Measurements from ENCODE around the gene MTCL3.

The MTCL3 gene

DNA sequence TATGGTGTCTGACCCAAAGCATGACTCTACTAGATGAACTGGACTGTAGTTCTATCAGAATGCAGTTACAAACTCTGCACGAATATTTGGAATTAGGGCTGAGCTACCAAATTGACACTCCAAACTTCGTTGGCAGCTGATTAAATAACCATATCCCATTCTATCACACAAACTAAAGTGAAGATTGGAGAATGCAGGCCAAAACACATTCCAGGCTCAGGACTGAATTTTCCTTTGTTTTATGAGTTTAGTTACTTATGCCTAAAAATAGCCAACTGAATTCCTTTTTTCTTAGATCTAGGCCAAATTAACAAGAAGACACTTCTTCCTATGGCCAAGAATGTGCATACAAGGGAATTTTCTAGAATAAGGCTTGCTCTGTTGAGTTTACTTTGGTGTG lies 50.2 kb downstream of the MTCL3 start:
- no peak for DNase-seq (ENCODE audit: low spot score)

DNA sequence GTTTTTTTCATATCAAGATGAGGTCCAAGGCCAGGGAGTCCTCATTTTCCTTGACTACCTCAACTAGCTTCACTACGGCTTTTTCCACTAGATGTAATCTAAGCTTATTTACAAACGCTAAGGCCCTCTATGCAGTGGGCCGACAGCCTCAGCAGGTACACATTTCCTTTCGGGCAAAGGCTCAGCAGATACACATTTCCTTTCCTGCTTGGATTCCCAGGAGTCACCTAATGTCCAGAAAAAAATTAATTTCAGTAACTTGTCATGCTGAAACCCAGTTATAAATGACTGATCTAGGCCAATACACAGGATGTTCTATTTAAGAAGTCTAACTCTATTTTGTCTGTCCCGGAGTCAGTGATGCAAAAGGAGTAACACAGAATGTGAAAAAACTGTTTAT lies 52.7 kb downstream of the MTCL3 start:
- no peak for DNase-seq (ENCODE audit: low spot score)

DNA sequence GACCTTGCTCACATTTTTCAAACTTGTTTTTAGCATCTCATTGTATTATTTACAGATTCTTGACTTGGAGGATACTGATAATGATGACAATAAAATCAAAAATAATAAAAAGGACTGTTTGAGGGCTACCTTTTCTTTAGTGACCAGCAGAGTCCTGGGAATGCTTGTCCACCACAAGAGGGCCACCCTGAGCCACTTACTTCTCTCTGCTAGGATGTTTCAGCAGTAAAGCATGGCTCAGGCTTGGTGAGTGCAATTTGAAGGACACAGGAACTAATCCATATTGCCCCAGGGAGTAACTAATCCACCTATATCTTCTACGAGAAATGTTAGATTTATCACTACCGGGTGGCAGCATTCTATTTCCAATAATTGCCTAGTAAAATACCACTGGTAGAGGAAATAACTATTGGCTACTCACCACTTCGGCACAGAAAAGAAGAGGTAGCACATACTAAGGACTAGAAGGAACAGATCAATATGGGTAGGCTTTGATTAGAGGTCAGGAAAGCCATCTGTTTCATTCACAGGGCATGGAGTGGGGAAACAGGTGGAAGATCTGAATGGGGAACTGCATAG lies 54.2 kb downstream of the MTCL3 start:
- peak; percentile 50 for DNase-seq (ENCODE audit: low spot score)

DNA sequence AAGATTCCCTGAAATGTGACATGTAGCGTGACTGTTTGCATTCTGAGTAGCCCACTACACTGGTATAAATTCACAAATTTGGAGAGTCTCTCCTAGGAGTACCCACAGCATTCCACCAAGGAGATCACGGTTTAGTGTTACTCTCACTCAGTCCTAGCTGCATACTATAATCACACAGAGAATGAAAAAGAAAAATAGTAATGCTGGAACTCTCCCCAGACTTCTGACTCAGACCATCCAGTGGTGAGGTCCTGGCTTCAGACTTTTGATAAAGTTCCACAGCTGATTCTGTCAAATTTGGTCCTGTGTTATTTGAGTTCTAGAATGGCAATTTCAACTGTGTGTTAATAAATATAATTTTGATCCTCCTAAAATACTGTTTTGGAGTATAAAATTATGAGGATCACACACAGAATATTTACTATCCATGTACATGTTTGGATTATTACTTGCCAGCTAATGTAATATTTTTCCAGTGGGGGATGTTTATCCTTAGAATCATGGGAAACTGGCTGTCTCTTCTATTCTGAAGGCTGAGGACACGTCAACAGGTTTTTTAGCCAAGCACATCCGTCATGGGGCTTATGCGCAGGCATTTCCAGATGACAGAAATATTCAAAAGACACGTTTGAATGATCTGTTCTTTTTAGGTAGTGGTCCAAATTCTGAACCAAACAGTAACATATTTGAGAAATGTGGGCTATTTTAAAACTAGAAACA lies 54.8 kb downstream of the MTCL3 start:
- DNase-seq (ENCODE audit: low spot score): no peak

DNA sequence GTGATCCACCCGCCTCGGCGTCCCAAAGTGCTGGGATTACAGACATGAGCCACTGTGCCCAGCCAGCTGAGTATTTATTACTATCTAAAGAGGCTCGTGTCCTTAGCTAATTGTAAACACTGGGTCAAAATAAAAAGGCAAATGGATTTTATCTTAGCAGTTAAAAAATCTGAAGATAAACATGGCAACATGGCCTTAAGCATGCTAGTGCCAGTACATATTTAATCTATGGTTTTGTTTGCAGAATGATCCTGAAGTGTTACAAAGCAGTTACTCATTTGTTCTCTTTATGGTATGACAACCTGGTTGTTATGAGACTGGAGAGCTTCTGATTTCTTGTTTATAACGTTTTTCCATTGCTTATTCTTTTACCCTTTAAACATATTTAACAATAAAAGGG lies 56.1 kb downstream of the MTCL3 start:
- DNase-seq (ENCODE audit: low spot score): no peak

DNA sequence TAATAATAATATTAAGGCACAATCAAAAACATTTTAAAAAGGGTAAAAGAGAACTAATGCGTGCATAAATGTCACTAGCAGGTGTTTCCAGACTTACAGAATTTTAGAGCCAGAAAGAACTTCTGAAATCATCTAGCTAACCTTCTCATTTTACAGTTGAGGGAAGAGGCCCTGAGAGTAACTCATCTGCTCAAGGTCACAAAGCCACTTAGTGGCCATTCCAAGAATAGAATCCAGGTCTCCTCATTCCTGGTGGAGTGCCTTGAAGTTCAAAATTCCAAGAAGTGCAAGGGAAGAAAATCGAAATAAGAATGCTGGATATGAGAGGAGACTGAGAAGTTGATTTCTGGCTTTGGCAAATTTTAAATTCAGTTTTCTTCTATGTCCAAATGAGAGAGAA lies 56.8 kb downstream of the MTCL3 start:
- DNase-seq (ENCODE audit: low spot score): no peak

DNA sequence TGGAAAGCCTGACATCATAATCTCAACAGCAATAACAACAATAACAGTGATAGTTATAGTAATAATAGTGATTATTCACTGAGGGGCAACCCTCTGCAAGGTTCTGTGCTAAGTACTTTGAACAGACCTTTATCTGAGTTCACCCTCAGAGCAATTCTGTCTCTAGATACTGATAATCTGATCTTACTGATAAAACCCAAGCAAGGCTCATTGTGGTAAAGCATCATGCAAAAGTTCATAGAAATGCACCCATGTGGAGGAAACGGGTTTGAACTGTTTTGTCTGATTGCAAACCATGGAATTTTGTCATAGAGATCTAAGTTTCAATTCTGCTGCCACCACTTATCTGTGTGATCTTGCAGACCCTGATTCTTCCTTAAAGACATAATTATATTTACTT lies 58.7 kb downstream of the MTCL3 start:
- DNase-seq (ENCODE audit: low spot score): no peak

DNA sequence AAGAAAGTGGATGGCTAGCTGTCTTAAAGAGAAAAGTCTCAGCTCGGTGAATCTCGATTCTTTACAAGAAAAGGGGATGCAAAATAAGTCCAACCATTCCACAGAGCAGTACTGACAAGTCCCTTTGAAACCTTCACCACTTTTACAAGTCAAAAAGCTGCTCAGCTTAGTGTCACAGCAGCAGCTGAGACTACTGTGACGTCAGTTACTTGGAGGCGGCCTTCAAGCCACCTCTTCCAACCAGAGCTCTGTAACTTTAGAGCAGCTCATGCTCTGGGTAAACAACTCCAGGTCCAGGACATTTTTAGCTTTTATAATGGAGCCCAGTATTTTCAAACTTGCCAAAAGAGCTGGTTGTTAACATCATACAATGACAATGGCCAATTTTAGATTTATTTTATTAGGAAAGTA lies 59.9 kb downstream of the MTCL3 start, which contains the start of gene KIAA0408:
KIAA0408 (minus strand) TSS at position 159 of the 411 bp plus-strand sequence. CDS start 5,408 bp downstream, outside the sequence.
- DNase-seq (ENCODE audit: low spot score): no peak

DNA sequence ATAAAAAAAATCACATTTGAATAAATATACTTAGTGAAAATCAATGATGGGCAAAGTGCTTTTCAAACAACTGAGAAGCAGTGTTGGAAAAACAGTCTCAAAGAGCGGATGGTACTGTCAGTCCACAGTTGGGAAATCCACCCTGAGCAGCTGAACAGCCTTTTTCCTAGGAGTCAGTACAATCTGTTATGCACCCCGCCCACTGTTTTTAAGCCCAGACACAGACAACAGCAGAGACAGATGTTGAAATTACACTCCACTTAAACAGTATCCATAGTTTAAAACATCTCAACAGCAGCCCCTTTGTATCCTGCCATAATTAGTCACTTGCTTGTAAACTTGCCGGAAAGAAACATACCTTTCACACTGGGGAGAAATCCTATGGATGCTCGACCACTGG lies 60.3 kb downstream of the MTCL3 start:
- DNase-seq (ENCODE audit: low spot score): no peak

DNA sequence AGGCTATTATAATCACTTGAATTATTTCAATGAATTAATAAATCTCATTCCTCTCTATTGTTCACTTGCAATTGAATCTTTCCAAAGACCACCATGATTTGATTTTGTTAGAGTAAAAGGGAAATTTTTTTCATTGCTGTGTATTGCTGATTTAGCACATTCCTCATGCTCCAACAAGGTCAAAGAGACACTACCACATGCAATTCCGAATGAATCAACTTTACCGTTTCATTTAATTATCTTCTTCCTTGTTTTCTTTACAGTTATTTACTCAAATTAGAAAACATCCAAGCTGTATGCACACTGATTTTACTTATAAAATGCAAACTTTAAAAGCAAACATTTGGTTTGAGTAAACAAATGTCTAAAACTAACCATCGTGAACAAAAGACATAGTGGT lies 60.9 kb downstream of the MTCL3 start:
- no peak for DNase-seq (ENCODE audit: low spot score)

DNA sequence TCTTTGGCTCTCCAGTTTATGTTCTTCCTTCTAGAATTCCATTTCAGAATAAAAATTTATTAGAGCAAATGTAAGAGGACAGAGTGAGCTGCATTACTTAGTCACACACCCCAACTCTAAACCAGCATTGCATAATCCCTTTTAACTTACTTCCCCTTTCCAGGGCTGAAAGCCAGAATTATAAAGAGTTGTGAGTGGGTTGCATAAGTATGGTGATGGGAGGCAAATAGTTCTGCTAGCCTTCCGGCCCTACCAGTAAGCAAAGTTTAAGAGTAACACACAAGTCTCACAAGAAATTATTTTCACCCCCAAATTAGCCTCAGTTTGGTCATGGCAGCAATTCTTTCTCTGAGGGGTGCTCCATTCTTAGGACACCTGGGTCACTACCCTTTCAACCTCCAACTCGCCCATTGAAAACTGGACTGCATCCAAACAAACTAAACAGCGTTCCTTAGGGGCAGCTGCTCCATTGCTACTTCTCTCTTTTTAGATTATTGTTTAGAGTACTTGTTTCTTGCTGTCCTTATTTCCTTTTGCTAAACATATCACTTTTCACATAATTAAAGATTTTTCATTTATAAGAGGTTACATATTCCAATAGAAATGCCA lies 61.6 kb downstream of the MTCL3 start:
- DNase-seq (ENCODE audit: low spot score): no peak

DNA sequence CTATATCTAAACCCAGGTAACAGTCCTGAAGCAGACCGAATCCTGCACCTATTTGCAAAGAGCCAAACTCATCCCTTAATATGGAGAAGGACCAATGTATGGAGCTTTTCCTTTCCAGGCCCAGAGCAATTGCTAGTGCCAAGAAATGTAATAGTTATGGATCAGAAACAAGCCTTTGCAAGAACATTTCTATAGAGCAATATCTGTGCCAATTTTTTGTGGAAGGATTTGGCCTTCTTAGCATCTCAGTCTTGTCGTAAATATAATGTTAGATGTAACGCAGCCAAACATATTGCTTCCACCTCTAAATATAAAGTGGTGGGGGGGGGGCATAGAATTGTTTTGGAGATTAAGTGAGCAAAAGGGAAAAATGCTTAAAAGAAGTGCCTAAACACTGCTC lies 62.7 kb downstream of the MTCL3 start:
- no peak for DNase-seq (ENCODE audit: low spot score)

DNA sequence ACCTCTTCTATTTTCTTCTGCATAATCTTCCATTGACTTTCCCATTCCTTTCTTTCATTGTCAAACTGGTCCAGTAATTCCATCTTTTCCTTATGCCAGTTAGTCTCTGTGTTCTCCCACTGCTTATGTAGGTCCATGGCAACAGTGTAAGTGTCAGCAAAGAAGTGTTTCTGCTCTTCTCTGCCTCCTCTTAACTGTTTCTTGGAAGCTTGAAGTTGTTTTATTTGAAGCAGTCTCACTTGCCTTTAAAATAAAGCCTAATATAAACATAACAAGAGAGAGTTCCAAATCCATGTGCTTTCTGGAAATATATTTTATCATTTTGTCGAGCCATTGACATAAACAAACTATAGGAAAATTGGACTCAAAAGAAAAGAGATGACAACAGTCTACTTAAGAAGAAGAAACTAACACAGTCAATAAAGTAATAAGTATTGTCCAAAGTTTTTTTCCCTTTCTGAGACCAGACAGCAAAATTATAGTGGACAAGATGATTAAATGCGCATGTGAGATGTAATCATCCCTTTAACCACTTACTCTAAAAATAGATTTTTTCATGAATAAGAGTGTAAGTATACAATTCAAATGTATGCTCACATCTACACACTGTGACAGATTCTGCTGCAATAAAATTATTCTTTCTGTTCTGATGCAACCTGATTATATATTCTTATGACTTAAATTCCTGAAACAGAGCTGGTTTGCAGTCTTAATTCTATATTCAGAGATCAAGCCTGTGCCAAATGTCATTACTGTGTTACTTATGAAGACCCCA lies 65.1 kb downstream of the MTCL3 start:
- no peak for DNase-seq (ENCODE audit: low spot score)

DNA sequence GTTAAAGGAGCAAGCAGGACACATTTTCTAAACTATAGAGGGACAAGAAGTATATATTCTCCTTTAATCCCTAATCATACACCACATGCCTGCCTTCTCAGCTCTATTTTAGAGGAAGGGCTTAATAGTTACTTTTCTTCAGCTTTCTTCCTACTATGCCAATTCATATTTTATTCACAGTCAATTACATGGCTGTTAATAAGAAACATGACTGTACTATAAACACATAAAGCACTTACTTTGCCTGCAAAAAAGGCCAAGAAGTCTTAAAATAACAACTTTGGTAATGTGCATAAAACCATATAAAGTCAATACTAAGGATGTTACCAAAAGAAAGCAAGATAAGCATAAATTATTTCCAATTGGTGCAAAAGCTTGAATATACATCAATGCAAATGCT lies 66.3 kb downstream of the MTCL3 start:
- DNase-seq (ENCODE audit: low spot score): no peak

DNA sequence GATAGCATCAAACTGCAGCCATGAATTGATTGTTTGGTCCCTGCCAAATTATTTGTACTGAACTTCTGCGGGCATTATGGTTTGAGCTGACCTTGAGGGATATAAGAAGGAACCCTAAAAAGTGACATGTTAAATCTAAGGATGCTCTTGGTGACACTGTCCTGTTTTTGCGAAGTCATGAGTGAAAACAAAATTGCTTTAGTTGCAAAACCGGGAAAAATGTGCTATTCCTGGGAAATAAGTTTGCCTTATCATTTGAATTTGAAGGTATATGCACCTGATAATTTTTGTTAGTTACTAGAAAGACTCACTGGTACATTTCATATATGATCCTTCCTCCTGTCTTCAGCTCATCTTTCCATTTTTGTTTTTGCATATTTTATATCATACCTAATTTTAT lies 67.7 kb downstream of the MTCL3 start:
- no peak for DNase-seq (ENCODE audit: low spot score)

DNA sequence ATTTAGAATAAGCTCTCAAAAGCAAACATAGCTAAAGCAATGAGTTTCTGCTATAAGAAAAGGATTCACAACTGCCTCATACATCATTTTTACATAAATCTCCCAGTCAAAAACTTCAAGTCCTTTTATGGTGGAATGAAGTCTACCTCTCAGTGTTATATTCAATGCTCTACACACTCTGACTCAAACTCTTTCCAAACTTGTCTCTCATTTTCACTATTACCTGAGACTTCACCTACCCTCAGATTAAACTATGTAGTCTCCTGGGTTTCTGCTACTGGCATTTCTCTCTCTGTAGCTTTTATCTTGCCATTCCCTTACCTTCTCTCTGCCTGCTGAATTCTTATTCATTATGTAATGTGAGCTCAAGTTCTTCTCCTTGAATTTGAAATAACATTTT lies 71.4 kb downstream of the MTCL3 start:
- DNase-seq (ENCODE audit: low spot score): no peak

DNA sequence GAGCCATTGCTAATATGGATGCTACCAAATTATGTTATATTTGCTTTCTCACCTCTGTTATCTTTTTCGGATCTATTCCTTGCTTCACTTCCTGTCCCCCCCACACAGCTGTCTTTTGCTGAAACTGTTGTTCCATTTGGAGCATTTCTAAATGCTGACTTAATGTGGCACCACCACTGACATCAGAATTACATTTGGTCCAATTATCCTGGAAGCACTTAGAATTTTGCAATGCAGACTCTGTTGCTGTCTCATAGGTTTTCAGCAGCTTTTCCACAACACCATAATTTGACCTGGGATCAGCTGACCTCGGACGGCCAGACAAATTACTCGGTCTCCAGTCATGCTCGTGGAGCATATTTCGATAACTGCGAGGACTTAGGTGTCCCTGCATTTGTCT lies 72.8 kb downstream of the MTCL3 start:
- DNase-seq (ENCODE audit: low spot score): no peak

DNA sequence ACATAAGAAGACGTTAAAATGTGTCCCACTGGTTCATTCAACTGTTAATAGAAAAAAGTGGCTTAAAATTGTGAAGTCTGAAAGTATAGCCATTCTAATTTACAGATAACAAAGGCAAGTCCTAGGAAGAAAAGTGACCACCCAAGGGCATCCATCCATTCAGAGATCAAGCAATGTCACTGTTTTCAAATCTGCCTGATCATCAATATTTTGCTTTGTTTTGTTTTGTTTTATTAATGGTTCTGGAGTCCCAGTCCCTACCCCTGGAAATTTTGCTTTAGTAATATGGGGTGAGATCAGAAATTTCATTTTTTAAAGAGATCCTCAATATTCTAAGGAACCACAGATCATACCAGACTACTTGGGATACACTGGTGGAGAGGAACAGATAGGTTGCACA lies 77.3 kb downstream of the MTCL3 start:
- DNase-seq (ENCODE audit: low spot score): no peak

DNA sequence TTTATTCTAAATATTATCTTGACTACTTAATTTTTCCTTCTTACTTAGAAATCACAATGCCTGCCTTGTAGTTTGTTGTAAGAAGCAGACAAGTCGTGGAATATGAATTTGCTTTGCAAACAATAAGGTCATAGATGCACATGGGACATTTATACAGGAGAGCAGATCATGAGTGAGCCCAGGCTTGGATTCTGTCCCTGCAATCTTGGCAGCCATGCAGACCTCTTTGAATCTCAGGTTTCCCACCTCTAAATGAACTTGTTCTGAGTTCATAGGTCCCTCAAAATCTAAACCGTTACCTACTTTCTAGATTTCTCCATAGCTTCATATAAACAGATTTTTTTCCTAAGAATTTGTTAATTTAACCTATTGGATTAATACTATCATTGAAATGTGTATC lies 79.4 kb downstream of the MTCL3 start:
- DNase-seq (ENCODE audit: low spot score): no peak

DNA sequence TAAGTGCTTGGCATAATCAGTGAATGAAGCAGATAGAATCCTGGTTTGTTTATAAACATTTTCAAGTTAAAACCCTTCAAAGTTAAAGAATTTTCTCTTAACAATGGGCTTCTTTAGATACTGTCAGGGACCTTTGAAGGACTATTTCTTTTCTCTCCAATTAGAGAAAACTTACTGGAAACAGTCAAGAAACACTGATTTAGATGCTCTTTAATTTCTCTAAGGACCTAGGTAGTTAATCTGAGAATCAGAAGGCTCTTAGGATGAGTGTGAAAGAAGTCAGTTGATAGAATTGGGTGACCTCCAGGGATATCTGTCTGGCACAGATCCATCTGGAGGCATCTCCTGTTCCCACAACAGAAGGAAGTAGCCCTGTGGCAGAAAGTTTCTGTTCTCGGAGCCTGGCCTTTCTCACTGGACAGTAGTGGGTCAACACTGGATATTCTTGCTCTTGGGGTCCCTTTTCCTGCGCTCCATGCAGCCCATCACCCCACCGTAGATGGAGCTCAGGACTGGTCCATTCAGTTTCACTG lies 82.5 kb downstream of the MTCL3 start:
- no peak for DNase-seq (ENCODE audit: low spot score)

DNA sequence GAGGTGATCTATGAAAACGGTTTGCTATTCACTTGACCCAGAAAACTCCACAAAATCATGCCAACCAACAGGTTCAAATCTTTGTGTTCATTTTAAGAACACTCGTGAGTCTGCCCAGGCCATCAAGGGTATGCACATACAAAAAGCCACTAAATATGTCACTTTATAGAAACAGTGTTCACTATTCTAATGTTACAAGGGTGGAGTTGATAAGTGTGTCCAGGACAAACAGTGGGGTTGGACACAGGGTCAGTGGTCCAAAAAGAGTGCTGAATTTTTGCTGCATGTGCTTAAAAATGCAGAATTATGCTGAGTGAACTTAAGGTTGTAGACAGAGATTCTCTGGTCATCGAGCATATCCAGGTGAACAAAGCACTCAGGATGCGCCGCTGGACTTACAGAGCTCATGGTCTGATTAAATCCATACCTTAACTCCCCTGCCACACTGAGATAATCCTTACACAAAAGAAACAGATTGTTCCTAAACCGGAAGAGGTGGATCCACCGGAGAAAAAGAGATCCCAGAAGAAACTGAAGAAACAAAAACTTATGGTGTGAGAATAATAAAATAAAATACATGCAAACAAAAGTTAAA lies 83.4 kb downstream of the MTCL3 start:
- DNase-seq (ENCODE audit: low spot score): no peak

DNA sequence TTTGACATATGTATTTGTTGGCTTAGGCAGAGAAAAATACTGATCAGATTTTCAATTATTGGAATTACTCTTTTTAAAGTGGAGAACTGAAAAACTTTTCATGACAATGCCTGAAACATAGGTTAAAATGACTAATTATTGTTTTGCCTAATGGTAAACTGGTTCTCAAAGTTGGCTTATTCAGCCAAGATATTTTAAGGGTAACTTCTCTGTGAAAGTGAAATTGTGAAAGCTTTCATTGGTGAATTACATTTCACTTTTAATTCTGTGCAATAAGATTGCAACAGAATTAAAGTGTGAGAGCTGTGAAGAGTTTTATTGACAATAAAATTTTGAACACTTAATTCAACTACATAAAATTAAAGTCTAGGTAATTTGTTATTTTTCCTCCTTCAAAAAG lies 84.5 kb downstream of the MTCL3 start:
- no peak for DNase-seq (ENCODE audit: low spot score)
